Myocyte (in vitro differentiated cells): ENCODE measurements around the gene ABHD17A. TPM values are rescaled to one million over a fixed set of nuclear protein-coding genes. Genes with fewer than 3 reads are reported as not detected.
"Not testable (repeated sequence)": the region's sequence is repeated elsewhere in the genome, so short reads cannot be mapped to it uniquely, and the experiment has no call there.

Experiments used
- DNase-seq: peaks from one replicate; pipeline ENCODE4 v3.0.0-alpha.2; 2012; ENCODE audit warnings: low read depth
- total RNA-seq: library from RNA; depleted of rRNA; stranded (reverse); fragments of >200 nt; gene quantifications from 2 replicates; pipeline ENCODE4 v1.2.3, GENCODE V29; 2014

ABHD17A gene
- total RNA-seq, 1 donor from 2014 or later: 106 TPM

DNA sequence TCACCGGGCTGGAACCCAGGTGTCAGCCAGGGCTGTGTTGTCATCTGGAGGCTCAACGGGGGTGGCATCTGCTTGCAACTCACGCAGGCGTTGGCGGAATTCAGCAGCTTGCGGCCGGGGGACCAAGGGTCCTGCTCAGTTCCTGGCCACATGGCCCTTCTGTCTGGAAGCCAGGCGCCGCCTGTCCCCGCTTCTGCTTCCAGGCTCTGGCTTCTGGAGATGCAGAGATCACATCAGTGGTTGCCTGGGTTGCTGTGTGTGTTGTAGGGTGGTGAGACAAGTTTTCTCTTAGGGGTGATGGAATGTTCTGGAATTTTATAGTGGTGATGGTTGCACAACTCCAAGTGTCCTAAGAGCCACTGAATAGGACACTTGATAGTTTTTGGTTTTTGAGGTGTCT, 24.9 kb upstream of the ABHD17A start:
- DNase-seq: no peak

DNA sequence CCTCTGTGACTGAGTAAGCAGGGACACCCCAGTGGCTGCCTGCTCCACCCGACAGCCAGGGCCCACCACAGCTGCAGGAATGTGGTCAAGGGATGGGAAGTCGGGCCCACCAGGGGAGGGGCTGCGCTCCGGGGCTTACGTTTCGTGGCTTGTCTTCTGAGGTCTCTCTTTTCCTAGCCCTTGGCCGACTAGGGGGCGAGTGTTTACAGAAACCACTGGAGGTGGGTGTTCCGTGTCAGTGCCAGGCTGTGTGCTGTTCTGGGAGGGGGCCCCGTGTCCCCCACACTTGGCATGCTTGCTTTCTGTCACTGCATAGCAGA, 24.4 kb upstream of the ABHD17A start:
- DNase-seq: peak; percentile 34

DNA sequence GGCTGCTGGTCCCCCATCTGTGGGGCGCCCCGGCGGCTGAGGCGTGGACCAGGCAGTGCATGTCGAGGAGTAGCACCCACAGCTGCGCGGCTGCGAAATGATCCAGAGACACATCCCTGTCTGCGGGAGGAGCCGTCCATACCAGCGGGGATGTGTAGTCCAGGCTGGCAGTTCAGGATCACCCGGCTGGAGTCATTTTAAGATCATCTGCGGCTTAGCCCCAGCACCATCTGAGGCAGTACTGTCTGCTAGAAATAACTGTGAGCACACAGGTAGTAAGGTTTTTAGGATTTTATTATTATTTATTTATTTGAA, 23.0 kb upstream of the ABHD17A start:
- no peak for DNase-seq

DNA sequence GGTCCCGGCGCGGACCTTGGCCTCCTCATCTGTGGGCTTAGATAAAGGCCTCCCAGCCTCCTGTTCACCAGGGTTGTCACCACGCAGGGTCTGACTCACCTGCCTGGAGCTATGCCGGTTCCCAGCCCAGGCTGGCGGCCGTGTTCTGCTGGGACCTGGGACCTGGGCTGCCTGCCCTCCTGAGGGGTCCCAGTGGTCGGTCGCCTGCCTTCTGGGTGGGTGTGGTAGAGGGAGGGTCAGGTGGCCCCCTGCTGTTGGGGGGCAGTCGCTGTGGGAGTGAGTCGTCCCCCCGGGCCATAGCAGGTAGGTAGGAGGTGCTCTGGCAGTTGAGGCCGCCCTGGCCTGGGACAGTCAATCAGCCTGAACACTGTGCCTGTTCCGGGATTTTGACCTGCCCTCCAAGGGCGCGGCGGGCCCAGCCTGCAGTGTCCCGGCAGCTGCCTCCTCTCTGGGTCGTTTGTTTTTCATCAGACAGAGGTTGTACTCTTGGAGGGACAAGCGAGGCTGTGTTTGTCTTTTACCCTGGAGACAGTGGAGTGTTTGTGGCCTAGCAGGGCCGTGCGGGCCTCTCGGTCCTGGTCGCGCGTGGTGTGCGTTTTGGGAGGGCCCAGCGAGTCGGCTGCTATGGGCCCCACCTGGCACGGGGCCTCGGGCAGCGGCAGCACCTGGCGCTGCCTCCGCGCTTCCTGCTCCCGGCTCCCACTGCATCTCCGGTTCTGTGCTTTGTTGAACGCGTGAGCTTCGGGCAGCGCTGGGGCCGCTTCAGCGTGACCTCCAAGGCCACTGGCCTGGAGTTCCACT, 22.5 kb upstream of the ABHD17A start:
- no peak for DNase-seq

DNA sequence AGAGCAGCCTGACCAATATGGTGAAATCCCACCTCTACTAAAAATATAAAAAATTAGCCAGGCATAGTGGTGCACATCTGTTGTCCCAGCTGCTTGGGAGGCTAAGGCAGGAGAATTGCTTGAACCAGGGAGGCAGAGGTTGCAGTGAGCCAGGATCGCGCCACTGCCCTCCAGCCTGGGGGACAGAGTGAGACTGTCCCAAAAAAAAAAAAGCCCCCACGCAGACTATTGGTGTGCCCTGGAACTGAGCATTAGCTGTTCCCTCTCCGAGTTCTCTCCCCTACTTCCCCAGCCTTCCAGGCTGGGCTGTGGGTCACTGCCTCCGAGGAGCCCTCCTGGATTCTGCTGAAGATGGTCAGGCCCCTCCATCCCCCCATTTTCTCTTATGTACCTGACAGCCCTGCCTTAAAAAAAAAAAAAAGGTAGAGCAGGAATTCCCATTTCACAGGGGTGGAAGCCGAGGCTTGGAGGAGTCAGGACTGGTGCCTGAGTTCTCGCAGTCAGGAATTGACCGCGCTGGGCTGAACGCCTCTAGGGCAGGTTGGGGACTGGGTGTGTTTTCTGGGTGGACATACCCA, 21.8 kb upstream of the ABHD17A start:
- DNase-seq: no peak

- no peak for DNase-seq
These were observed 20.6 kb upstream of the ABHD17A start for GRCh38 chr19:1905863-1906375.

- peak; percentile 99 for DNase-seq
These were observed 20.0 kb upstream of the ABHD17A start, which contains the start of the genes ADAT3 and SCAMP4 for GRCh38 chr19:1905110-1905862. ADAT3 (plus strand) TSS chr19:1905399; CDS start chr19:1912048, 6,649 bp downstream. SCAMP4 (plus strand) TSS chr19:1905399; CDS start chr19:1915020, 9,621 bp downstream.

GRCh38 chr19:1904860-1905109, 19.5 kb upstream of the ABHD17A start:
- no peak for DNase-seq

DNA sequence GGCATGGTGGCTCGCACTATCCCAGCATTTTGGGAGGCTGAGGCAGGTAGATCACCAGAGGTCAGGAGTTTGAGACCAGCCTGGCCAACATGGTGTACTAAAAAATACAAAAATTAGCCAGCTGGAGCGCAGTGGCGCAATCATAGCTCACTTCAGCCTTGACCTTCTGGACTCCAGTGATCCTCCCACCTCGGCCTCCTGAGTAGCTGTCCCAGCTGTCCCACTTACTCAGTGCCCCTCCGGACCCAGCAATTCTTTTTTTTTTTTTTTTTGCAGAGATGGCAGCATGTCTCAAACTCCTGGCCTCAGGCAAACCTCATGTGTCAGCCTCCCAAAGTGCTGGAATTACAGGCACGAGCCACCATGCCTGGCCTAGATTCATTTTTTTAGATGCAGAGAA, 17.6 kb upstream of the ABHD17A start:
- DNase-seq: no peak

DNA sequence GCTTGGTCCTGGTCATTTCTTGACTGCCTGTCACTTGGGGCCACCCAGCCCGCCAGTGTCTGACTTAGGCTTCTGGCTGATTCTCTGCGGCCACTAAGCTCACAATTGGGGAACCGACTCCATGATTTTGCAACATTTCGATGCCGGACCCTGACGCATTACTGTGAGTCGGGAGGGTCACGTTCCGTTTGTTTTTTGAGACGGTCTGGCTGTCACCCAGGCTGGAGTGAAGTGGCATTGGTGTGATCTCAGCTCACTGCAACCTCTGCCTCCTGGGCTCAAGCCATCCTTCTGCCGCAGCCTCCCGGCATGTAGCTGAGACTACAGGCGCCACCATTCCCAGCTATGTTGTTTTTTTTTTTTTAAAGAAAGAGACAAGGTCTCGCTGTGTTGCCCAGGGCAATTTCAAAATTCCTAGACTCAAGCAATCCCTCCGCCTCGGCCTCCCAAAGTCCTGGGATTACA, 16.7 kb upstream of the ABHD17A start:
- no peak for DNase-seq

- DNase-seq: no peak
These were observed 11.2 kb upstream of the ABHD17A start for GRCh38 chr19:1896508-1896907.

DNA sequence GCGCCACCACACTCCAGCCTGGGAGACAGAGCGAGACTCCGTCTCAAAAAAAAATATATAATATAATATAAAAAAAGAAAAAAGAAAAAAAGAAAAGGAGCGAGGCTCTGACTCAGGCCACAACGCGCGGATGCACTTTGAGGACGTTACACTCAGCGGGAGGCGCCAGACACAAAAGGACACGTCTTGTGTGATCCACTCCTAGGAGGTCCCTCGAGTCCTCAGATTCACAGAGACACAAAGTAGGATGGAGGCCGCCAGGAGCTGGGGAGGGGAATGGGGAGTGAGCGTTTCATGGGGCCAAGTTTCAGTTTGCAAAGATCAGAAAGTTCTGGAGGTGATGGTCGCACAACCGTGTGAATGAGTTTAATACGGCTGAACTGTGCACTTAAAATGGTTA, 8.5 kb upstream of the ABHD17A start:
- no peak for DNase-seq

GRCh38 chr19:1889907-1890306, 4.6 kb upstream of the ABHD17A start:
- DNase-seq: no peak

- no peak for DNase-seq
These were observed 3.1 kb upstream of the ABHD17A start for GRCh38 chr19:1888385-1888784.

DNA sequence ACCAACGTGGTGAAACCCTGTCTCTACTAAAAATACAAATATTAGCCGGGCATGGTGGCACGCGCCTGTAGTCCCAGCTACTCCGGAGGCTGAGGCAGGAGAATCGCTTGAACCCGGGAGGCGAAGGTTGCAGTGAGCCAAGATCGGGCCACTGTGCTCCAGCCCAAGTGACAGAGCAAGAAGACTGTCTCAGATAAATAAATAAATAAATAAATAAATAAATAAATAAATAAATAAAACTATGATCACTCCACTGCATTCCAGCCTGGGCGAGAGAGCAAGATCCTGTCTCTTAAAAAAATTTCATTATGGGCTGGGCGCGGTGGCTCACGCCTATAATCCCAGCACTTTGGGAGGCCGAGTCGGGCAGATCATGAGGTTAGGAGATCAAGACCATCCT, 1.1 kb upstream of the ABHD17A start:
- DNase-seq: not testable (repeated sequence)

GRCh38 chr19:1884719-1885334, 469 bp downstream of the ABHD17A start:
- no peak for DNase-seq

DNA sequence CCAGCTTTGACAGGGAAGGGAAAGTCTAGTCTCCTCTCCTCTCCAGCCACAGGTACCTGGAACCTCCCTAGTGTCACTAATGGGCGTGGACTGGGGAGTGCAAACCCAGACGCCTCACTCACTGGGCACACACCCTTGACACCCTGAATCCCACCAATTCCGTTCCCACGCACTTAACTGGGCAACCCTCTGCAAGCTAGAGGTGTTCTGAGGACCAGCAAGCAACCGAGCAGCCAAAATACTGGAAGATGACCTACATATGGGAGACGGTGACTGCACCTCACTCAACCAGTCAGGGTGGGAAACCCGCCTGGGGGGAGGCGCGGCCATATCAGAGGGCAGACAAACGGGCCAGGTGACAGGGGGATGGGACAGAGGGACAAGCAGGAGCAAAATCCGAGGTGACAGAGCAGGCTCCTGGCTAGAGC, 991 bp downstream of the ABHD17A start:
- no peak for DNase-seq

DNA sequence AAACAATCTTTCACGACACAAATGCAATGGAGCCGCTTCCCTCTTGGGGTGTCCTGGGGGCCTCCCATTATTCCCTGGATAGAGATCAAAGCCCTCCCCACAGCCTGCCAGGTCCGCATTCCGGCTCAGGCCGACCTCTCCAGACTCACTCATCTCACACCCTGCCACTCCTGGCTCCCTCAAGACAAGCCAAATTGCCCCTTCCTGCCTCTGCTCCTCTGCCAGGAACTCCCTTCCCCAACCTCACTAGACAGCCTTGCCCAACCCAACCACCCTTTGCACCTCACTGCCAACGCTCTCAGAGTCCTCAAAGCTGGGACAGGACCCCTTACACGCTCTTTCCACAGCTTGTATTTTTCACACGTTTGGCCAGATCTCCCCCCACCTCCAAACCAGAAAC, 1.5 kb downstream of the ABHD17A start:
- DNase-seq: no peak

DNA sequence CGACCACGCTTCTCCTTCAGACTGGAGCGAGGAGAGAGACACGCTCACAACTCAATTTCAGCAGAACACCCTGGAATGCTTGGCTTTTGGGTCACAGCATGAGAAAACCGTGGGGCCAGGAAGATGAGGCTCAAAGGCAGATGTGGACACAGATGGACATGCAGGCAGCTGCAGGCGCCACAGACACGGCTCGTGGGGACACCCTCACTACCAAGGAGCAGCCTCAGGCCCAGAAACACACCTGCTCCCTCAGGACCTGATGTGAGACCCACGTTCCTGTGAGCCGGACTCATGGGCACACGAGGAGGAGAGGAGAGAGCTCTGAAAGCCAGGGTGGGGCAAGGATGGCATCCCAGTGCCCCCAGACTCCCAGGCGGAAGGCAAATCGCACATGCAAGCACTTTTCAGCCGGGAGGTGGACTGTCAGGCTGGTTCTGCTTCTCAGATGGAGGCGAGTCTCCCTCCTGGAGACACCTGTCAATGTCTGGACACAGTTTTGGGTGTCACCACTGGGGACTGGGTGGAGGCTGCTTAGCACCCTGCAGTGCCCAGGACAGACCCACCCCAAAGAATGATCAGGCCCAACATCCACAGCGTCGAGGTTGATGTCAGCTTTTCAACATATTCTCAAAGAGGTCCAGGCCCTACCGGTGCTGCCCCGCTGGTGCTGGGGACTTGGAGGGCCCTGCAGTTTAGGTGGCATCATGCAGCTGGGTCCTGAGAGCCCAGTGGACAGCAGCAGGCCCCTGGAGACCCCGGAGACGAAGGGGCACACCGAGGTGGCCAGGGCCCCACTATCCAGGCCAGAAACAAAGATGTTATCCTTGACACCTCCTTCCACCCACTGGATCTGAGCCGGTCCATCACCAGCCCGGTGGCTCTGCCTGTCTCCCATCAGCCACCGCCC, 2.3 kb downstream of the ABHD17A start:
- DNase-seq: no peak

DNA sequence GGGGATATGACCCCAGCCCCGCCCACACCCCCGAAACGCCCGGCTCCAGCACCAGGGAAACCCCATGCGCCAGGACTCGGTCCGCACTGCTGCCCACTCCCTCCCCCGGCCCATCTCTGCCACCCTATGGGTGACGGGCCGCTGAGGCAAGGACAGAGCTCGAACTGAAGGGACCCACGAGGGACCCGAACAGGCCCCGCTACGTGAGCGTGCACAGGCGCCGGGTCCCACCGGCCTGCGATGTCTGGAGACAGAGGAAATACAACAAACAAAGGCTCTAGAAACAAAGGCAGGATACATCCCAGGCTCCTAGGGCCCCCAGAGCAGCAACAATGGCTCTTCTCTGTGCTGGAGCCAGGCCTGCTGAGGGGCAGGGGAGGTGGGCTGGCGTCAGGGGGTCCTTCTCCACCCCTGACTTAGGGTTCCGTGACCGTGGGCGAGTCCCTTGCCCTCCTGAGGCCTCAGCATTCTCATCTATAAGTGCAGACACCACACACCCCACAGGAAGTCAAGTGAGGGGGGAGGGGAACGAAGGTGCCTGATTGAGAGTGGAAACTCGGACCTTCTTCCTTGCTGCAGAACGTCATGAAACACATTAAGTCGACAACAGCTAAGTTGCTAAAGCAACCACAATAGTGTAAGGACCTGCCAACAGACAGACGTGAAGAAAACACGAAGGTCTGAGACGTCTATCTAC, 3.1 kb downstream of the ABHD17A start:
- DNase-seq: no peak
